Cardiac fibroblast (primary cell): ENCODE data around the gene FOSL1.
A peak's percentile ranks its signal among the peaks of the same experiment; 100 is the strongest.

Experiments used
- DNase-seq, 2 donors: peaks; one replicate each; pipeline versions ENCODE4 v3.0.0 to v3.0.0-alpha.2; 2010; ENCODE audit warnings: low read depth in 2 of 2
- H3K4me3 ChIP-seq, 2 donors: replicated peaks in 1 of 2; 1 replicate in 1 of 2; 2 replicates in 1 of 2; pipeline ENCODE4 v1.5.1; 2011; ENCODE audit warnings: low read depth in 2 of 2, low read length in 2 of 2, mild to moderate bottlenecking in 2 of 2, moderate library complexity in 1 of 2
- TF ChIP-seq, protein P1 (sequence below): IDR thresholded peaks from one replicate; pipeline ENCODE4 v1.5.1; 2011; ENCODE audit warnings: low read depth, mild to moderate bottlenecking, low read length, inconsistent platforms

Gene FOSL1

DNA sequence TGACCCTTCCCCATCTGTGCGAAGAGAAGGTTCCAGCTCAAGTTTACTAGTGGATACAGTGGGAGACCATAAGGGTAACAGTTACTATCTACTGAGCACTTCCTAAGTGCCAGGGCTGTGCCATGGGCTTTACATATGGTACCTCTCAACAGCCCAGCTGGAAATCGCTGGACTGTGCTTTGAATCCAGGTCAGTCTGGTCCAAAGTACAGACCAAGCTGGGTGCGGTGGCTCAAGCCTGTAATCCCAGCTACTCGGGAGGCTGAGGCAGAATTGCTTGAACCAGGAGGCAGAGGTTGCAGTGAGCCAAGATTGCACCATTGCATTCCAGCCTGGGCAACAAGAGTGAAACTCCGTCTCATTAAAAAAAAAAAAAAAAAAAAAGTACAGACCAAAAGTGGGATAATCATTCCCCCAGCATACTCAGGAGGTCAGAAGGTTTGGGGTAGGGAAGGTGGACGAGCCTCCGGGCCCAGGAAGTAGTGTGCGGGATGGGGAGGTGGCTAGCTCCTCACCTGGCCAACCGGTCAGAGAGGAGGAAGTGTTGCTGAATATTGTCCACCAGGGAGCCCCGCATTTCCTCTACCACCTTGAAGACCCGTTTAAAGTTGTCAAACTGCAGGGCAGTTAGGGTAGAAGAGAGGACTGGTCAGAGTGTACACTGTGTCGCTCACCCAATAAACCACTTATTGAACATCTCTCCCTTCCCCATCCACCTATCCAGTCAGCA is 14.2 kb downstream of the FOSL1 start:
- H3K4me3 ChIP-seq: no peak overlapping the region
- DNase-seq: no peak
- TF ChIP-seq, protein P1, sequence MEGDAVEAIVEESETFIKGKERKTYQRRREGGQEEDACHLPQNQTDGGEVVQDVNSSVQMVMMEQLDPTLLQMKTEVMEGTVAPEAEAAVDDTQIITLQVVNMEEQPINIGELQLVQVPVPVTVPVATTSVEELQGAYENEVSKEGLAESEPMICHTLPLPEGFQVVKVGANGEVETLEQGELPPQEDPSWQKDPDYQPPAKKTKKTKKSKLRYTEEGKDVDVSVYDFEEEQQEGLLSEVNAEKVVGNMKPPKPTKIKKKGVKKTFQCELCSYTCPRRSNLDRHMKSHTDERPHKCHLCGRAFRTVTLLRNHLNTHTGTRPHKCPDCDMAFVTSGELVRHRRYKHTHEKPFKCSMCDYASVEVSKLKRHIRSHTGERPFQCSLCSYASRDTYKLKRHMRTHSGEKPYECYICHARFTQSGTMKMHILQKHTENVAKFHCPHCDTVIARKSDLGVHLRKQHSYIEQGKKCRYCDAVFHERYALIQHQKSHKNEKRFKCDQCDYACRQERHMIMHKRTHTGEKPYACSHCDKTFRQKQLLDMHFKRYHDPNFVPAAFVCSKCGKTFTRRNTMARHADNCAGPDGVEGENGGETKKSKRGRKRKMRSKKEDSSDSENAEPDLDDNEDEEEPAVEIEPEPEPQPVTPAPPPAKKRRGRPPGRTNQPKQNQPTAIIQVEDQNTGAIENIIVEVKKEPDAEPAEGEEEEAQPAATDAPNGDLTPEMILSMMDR: no peak

DNA sequence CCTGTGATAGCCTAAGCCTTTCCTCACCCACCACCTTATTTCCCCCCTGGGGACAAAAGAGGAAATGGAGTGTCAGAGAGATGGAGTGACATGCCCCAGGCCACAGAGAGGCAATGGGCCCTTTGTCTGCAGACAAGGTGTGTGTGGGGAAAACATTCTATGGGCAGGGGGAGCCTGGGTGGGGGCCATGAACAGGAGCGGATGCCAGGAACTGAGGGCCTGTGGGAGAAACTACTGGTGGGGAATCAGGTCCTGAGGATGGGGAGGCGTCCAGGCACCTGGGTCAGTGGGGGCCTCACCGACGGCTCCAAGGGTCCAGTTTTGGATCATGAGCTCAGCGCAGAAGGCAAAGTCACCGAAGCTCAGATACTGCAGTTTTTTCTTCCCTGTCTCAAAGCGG is 15.0 kb downstream of the FOSL1 start:
- TF ChIP-seq, protein P1: no peak
- H3K4me3 ChIP-seq: no peak overlapping the region

DNA sequence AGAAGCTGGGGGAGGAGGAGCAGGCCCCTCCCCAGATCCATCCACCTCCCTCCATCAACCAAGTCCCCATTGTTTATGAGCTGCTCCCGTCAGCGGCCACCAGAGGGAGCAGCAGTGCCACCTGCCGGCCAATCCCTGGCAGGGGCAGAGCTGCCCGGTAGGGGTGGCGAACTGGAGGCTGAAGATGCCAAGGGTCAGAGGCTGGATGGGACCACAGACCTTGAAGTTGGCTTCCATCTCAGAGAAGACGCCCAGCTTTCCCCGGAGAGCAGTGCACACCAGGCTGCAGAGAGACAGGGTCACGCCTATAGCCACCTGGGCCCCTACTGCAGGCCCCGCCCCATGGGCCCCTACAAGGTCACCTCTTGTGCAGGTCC is 15.5 kb downstream of the FOSL1 start:
- DNase-seq: peak; percentile 78 to 84
- no peak overlapping the region for H3K4me3 ChIP-seq
- TF ChIP-seq, protein P1: peak; percentile 99

More for the DNA sequence above, 15.0 kb downstream of the FOSL1 start:
- DNase-seq: no peak

DNA sequence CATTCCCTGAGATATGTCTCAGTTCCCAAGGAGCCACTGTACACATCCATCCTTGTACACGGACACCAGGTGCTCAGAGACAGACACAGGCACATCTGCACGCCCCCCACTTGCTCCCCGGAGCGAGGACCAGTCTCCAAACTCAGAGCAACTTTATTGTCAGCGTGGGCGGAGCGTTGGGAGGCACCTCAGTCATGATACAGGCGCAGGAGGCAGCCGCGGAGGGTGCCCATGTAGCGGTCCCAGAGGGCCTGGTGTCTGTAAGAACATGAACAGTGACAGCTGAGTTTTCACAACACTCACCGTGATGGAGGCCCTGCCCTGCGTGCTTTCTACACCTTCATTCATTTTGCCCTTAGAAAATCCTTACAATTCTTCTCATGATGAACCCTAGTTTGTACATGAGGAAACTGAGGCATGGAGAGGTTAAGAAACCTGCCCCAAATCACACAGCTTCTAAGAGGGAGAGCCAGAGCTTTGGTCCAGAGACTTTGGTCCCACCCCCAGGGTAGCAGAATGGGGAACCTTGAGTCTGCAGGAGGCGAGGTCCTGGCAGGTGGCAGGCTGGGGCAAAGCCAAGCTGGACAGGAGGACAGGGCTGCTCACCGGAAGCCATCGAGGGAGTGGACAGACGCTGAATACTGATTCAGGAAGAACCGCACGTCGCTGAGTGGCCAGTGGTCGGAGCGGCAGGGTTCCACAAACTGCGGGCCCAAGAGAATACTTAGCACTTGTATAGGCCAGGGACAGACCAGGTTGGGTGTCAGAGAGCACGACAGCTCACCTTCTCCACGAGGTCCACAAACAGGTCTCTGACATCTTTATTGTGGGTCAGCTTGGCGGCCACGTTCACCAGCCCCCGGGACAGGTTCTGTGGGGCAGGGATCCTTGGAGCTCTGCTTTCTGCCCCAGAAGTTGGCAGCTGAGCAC is 16.1 kb downstream of the FOSL1 start:
- no peak overlapping the region for H3K4me3 ChIP-seq
- DNase-seq: no peak
- TF ChIP-seq, protein P1: no peak

DNA sequence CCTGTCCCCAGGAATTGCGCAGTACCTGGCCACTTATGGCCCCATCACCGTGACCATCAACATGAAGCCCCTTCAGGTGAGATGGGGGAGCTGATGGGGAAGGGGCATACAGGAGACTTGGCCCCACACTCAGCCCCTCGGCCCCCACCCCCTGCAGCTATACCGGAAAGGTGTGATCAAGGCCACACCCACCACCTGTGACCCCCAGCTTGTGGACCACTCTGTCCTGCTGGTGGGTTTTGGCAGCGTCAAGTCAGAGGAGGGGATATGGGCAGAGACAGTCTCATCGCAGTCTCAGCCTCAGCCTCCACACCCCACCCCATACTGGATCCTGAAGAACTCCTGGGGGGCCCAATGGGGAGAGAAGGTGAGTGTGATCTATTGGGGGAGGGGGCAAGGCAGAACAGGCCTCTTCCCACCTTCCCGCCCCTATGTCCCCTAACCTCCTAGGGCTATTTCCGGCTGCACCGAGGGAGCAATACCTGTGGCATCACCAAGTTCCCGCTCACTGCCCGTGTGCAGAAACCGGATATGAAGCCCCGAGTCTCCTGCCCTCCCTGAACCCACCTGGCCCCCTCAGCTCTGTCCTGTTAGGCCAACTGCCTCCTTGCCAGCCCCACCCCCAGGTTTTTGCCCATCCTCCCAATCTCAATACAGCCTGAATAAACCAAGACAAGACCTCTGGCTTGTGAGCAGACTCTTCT is 17.0 kb downstream of the FOSL1 start:
- TF ChIP-seq, protein P1: no peak
- DNase-seq: no peak
- H3K4me3 ChIP-seq: no peak overlapping the region

DNA sequence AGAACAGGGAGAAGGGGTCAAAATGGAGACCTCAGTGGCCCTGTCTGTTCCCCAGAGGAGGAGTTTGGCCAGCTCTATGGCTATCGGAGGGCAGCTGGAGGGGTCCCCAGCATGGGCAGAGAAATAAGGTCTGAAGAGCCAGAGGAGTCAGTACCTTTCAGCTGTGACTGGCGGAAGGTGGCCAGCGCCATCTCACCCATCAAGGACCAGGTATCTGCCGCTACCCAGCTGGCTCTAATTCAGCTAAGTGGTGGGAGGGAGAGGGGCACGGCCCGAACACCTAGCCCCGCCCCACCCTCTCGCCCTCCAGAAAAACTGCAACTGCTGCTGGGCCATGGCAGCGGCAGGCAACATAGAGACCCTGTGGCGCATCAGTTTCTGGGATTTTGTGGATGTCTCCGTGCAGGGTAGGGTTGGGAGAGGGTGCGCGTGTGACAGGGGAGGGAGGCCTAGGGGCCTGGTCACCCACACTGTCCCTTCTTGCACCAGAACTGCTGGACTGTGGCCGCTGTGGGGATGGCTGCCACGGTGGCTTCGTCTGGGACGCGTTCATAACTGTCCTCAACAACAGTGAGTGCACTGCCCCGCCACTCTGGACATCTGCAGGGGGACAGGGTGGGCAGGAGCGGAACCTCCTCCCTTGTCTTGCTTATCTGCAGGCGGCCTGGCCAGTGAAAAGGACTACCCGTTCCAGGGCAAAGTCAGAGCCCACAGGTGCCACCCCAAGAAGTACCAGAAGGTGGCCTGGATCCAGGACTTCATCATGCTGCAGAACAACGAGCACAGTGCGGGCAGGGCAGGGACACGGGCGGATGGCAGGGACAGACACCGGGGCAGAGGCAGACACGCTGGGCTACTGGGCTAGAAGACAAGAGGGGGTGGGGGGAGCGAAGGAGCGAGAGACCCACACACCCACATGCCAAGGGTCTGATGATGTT is 17.8 kb downstream of the FOSL1 start:
- TF ChIP-seq, protein P1: no peak
- no peak overlapping the region for H3K4me3 ChIP-seq
- no peak for DNase-seq
